ENCODE results near the gene KHSRP. TPM values are rescaled to one million over a fixed set of nuclear protein-coding genes. Genes with fewer than 3 reads are reported as not detected.

KHSRP gene
- total and polyA plus RNA-seq, 2 of the 13 experiments (the other 11 are each of a cell fraction or from before 2014, with no cell fraction given), result 72.1 to 129 TPM

GRCh38 chr19:6464070-6464873, 39.7 kb upstream of the KHSRP start, which contains the start of gene CRB3 (continued):
- no peak for TF ChIP-seq ZBTB34 (CRISPR knock-in tag; IDR thresholded peaks at IDR 0.05)
- TF ChIP-seq MAFK (conservative IDR thresholded peaks at IDR 0.05 in 1 of 2, IDR thresholded peaks at IDR 0.05 in 1 of 2; ENCODE audit: low read length in 2 of 2), result no peak
- TF ChIP-seq ZNF274 (CRISPR knock-in tag; IDR thresholded peaks at IDR 0.05), result no peak
- TF ChIP-seq ZBTB46 (CRISPR knock-in tag; IDR thresholded peaks at IDR 0.05; ENCODE audit: borderline replicate concordance), result no peak
- peak; percentile 43; the same call in 1 of the 2 replicates for TF ChIP-seq ZBTB42 (CRISPR knock-in tag; IDR thresholded peaks at IDR 0.05)
- TF ChIP-seq YY1 (IDR thresholded peaks at IDR 0.05; ENCODE audit: insufficient read depth, insufficient replicate concordance, low read depth, low read length), result peak; percentile 26
- no peak for TF ChIP-seq ZFP1 (CRISPR knock-in tag; IDR thresholded peaks at IDR 0.05)
- no peak for TF ChIP-seq NAIF1 (CRISPR knock-in tag; IDR thresholded peaks at IDR 0.05; ENCODE audit: borderline replicate concordance)
- TF ChIP-seq FOXC1 (CRISPR knock-in tag; IDR thresholded peaks at IDR 0.05; ENCODE audit: borderline replicate concordance), result peak; percentile 76; the same call in 1 of the 2 replicates
- no peak for TF ChIP-seq STAG1 (CRISPR knock-in tag; IDR thresholded peaks at IDR 0.05)
- TF ChIP-seq ZNF558 (CRISPR knock-in tag; IDR thresholded peaks at IDR 0.05; ENCODE audit: borderline replicate concordance), result peak; percentile 44; the same call in 1 of the 2 replicates
- TF ChIP-seq KMT2B (CRISPR knock-in tag; IDR thresholded peaks at IDR 0.05), result 0 out of 2 replicates have a peak, but pooled peaks have one; percentile 29
- peak; percentile 79 for TF ChIP-seq ZMYM2 (CRISPR knock-in tag; IDR thresholded peaks at IDR 0.05)
- TF ChIP-seq TFE3 (CRISPR knock-in tag; IDR thresholded peaks at IDR 0.05), result peak; percentile 60; the same call in 1 of the 2 replicates
- TF ChIP-seq ZNF382 (CRISPR knock-in tag; IDR thresholded peaks at IDR 0.05; ENCODE audit: borderline replicate concordance), result no peak
- TF ChIP-seq NR0B2 (CRISPR knock-in tag; IDR thresholded peaks at IDR 0.05), result no peak
- TF ChIP-seq CHCHD3 (CRISPR knock-in tag; IDR thresholded peaks at IDR 0.05), result no peak
- no peak for TF ChIP-seq MIER3 (CRISPR knock-in tag; IDR thresholded peaks at IDR 0.05; ENCODE audit: borderline replicate concordance)
- no peak for TF ChIP-seq CCDC6 (CRISPR knock-in tag; IDR thresholded peaks at IDR 0.05)
- 0 out of 2 replicates have a peak, but pooled peaks have one; percentile 11 for TF ChIP-seq SIX1 (CRISPR knock-in tag; IDR thresholded peaks at IDR 0.05; ENCODE audit: borderline replicate concordance)
- TF ChIP-seq ZNF891 (CRISPR knock-in tag; IDR thresholded peaks at IDR 0.05), result peak; percentile 75; the same call in 1 of the 2 replicates
- 0 out of 2 replicates have a peak, but pooled peaks have one; percentile 56 for TF ChIP-seq KDM3A (CRISPR knock-in tag; IDR thresholded peaks at IDR 0.05; ENCODE audit: low read depth)
- TF ChIP-seq BCL3 (CRISPR knock-in tag; IDR thresholded peaks at IDR 0.05), result no peak
